GM18870 (cell line): ENCODE results near the gene TGM6.

Experiments used
- ATAC-seq: cut with Tn5 transposase; IDR thresholded peaks from one replicate; pipeline ENCODE4 v1.9.1; 2021; ENCODE audit warnings: moderate library complexity; ENCODE audit not compliant: unreplicated experiment

TGM6 gene

DNA sequence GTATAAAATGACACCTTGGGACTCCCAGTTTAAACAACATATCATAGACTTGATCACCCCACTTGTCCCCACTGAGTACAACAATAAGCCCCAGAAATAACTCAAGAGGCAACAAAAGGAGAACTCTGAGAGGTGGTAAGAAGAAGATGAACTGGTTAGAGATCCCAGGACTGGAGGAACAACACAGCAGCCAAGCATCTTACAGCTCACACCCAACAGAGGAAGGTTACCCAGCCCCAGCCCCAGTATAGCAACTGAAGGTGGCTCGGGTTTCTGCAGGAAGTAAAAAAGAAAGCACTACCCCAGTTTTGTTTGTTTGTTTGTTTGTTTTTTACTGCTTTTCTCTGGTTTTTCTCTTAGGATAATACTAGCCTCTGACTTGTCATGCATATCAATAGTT, 17.1 kb upstream of the TGM6 start:
- no peak for ATAC-seq

DNA sequence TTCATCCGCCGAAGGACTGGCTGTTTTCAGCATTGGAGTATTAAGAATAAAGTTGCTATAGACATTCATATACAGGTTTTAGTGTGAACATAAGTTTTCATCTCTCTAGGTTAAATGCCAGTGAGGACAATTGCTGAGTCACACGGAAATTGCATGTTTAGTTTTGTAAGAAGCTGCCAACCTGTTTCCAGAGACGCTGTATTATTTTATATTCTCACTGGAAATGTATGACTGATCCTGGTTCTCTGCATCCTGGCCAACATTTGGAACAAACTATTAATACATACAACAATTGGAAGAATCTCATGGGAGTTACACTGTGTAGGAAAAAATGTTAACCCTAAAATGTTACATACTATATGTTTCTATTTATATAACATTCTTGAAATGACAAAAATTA, 16.7 kb upstream of the TGM6 start:
- ATAC-seq, result no peak

DNA sequence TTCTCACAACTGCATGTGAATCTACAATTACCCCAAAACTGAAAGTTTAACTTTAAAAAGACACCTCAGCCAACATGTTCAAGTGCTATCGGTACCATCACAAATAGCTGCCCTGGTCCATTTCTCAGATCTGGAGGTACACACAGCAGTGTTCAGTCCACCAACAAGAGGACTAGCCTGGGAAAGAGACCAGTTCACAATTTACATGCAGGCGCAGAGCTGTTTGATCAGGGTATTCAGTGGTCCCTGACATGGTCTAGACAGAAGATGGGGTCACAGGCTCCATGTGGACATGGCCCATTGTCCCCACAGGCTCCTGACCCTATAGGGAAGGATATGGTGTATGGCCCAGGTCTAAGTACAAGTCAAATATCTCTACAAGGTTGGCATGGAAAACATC, 15.6 kb upstream of the TGM6 start:
- no peak for ATAC-seq

GRCh38 chr20:2365666-2366065, 15.0 kb upstream of the TGM6 start:
- no peak for ATAC-seq

GRCh38 chr20:2368621-2369020, 12.1 kb upstream of the TGM6 start:
- no peak for ATAC-seq

- ATAC-seq, result no peak
These were observed 7.6 kb upstream of the TGM6 start for GRCh38 chr20:2373098-2373497.

- no peak for ATAC-seq
These were observed 6.2 kb upstream of the TGM6 start for GRCh38 chr20:2374346-2375125.

GRCh38 chr20:2378893-2379292, 1.8 kb upstream of the TGM6 start:
- no peak for ATAC-seq

- ATAC-seq, result no peak
These were observed 1.0 kb upstream of the TGM6 start for GRCh38 chr20:2379511-2380229.

GRCh38 chr20:2381303-2381702, 602 bp downstream of the TGM6 start:
- ATAC-seq, result no peak

DNA sequence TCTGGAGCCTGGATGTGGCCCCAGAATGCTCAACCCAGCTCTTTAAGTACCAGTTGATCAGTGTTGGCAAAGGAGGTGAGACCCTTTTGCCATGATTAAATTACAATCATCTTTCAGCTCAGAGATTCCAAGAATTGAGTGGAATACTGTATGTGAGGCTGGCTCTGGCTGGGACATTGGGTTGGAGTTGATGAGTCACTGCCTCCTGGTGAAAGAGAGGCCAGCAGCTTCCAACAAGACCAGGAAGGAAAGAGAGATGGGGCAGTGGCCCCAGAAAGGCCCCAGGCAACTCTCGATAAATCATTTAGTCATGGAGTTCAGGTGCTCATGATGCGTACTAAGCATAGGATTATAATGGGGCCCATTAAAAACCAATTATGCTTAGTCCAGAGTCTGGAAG, 2.1 kb downstream of the TGM6 start:
- ATAC-seq, result no peak

- ATAC-seq, result no peak
These were observed 4.3 kb downstream of the TGM6 start for GRCh38 chr20:2385026-2385425.

DNA sequence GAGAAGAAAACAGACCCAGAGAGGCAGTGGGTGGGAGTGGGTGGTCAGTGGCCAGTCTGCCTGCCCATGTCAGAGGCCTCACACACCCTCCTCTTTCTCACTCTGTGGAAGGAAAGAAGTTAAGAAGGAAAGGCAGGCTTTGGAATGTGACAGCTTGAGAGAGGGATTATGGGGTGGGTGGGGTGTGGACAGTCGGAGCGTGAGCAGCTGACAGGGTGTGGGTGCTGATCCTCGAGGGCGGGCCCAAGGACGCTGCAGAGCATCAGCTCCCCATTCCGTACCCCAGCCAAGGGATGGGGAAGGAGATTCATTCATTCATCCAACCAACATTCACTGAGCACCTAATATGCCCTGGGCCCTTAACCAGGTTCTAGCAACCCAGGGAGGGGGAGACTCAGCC, 4.8 kb downstream of the TGM6 start:
- ATAC-seq, result no peak

- ATAC-seq, result no peak
These were observed 5.9 kb downstream of the TGM6 start for GRCh38 chr20:2386516-2387179.

GRCh38 chr20:2387180-2387577, 6.5 kb downstream of the TGM6 start:
- no peak for ATAC-seq

- no peak for ATAC-seq
These were observed 6.9 kb downstream of the TGM6 start for GRCh38 chr20:2387580-2387979.

- no peak for ATAC-seq
These were observed 10.4 kb downstream of the TGM6 start for GRCh38 chr20:2390951-2391675.

GRCh38 chr20:2394411-2395055, 13.8 kb downstream of the TGM6 start:
- ATAC-seq, result no peak

DNA sequence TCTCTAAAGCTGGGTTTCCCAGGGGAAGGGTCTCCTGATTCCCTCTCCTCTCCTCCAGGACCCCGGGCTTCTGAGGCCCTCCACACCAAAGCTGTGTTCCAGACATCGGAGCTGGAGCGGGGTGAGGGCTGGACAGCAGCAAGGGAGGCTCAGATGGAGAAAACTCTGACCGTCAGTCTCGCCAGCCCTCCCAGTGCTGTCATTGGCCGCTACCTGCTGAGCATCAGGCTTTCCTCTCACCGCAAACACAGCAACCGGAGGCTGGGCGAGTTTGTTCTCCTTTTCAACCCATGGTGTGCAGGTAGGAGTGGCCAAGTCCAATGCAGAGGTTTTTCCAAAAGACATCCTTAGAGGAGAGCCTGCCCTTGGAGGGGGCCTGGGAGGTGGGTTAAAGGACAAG, 14.4 kb downstream of the TGM6 start:
- ATAC-seq, result no peak

- no peak for ATAC-seq
These were observed 15.6 kb downstream of the TGM6 start for GRCh38 chr20:2396241-2396814.

DNA sequence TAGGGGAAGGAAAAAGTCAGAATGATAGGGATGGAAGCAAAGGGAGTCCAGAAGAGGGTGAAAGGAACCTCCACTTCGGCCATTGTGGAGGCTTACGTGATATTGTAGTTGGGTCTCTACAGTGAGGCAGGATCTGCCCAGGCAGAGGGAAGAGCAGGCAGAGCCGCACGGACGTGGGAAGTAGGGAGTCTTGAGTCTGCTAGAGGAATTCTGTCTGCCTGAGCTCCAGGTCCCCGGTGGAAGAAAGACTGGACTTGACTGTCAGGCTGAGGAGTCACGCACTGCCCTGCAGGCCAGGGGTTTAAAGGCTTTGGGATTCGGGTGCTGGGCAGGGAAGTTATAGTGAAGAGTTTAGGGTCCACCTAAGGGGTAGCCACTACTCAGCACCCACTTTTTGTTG, 16.4 kb downstream of the TGM6 start:
- ATAC-seq, result no peak
